ENCODE results near the gene CAMK2B.

DNA sequence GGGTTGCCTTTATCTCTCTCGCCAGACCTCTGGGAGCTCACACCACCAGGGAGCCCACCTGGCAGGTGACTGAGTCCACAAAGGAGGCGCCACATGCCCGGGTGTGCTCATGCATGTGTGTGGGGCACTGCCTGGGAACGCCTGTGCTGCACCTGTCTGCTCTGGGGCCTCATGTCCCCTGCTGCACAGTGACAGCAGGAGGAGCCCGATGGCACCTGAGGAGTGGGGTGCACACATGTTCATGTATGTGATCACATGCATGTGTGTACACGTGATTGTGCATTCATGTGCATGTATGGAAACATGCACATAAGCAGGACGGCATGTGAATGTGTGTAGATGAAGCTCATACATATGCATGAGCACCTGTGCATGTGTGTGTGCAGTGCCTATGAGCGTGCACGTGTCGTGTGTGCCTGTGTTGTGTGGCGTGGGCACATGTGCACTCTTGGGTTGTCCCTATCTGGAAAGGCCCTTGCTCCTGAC lies 102.6 kb downstream of the CAMK2B start:
- TF ChIP-seq EZH2phosphoT487 (IDR thresholded peaks at IDR 0.05; ENCODE audit: low read length) (no peak), EZH2 (optimal IDR thresholded peaks at IDR 0.05; ENCODE audit: low read depth, low read length) (no peak)
- TF ChIP-seq, protein P1, sequence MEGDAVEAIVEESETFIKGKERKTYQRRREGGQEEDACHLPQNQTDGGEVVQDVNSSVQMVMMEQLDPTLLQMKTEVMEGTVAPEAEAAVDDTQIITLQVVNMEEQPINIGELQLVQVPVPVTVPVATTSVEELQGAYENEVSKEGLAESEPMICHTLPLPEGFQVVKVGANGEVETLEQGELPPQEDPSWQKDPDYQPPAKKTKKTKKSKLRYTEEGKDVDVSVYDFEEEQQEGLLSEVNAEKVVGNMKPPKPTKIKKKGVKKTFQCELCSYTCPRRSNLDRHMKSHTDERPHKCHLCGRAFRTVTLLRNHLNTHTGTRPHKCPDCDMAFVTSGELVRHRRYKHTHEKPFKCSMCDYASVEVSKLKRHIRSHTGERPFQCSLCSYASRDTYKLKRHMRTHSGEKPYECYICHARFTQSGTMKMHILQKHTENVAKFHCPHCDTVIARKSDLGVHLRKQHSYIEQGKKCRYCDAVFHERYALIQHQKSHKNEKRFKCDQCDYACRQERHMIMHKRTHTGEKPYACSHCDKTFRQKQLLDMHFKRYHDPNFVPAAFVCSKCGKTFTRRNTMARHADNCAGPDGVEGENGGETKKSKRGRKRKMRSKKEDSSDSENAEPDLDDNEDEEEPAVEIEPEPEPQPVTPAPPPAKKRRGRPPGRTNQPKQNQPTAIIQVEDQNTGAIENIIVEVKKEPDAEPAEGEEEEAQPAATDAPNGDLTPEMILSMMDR (IDR thresholded peaks at IDR 0.05; ENCODE audit: low read length) = no peak

All from MM.1S (cell line).